GM21390 (cell line): ENCODE measurements around the gene NME5.

ENCODE experiments used
- ATAC-seq: cut with Tn5 transposase; IDR thresholded peaks from one replicate; pipeline ENCODE4 v1.9.1; 2021; ENCODE audit not compliant: unreplicated experiment

Gene NME5

GRCh38 chr5:138140268-138140667 is 1.0 kb upstream of the NME5 start:
- ATAC-seq, result no peak

- no peak for ATAC-seq
These were observed 508 bp upstream of the NME5 start for GRCh38 chr5:138139781-138140090.

- no peak for ATAC-seq
These were observed 6.7 kb downstream of the NME5 start for GRCh38 chr5:138132543-138132942.

- no peak for ATAC-seq
These were observed 9.9 kb downstream of the NME5 start for GRCh38 chr5:138129347-138129746.

GRCh38 chr5:138128334-138128733 is 10.9 kb downstream of the NME5 start:
- no peak for ATAC-seq

- ATAC-seq, result no peak
These were observed 24.0 kb downstream of the NME5 start for GRCh38 chr5:138115254-138115653.

- ATAC-seq, result no peak
These were observed 27.3 kb downstream of the NME5 start for GRCh38 chr5:138111937-138112336.

- ATAC-seq, result no peak
These were observed 28.0 kb downstream of the NME5 start for GRCh38 chr5:138111181-138111580.

- no peak for ATAC-seq
These were observed 28.8 kb downstream of the NME5 start for GRCh38 chr5:138110266-138110963.

- no peak for ATAC-seq
These were observed 29.6 kb downstream of the NME5 start for GRCh38 chr5:138109463-138110265.

- ATAC-seq, result no peak
These were observed 32.0 kb downstream of the NME5 start for GRCh38 chr5:138107213-138107612.

GRCh38 chr5:138105709-138106108 is 33.5 kb downstream of the NME5 start:
- no peak for ATAC-seq

GRCh38 chr5:138103319-138103637 is 36.0 kb downstream of the NME5 start:
- ATAC-seq, result no peak

- no peak for ATAC-seq
These were observed 36.5 kb downstream of the NME5 start for GRCh38 chr5:138102454-138103318.

- no peak for ATAC-seq
These were observed 42.0 kb downstream of the NME5 start for GRCh38 chr5:138096997-138097828.

GRCh38 chr5:138096363-138096762 is 42.9 kb downstream of the NME5 start:
- no peak for ATAC-seq

GRCh38 chr5:138095100-138095907 is 43.9 kb downstream of the NME5 start:
- no peak for ATAC-seq

- ATAC-seq, result no peak
These were observed 46.2 kb downstream of the NME5 start for GRCh38 chr5:138093036-138093435.

GRCh38 chr5:138092301-138092700 is 46.9 kb downstream of the NME5 start:
- ATAC-seq, result no peak

GRCh38 chr5:138091685-138092084 is 47.5 kb downstream of the NME5 start:
- ATAC-seq, result no peak
